HG03558 (cell line): ENCODE measurements around the gene PEAK1.
"Not testable (repeated sequence)": the region's sequence is repeated elsewhere in the genome, so short reads cannot be mapped to it uniquely, and the experiment has no call there.

Source experiments
- ATAC-seq: cut with Tn5 transposase; IDR thresholded peaks from one replicate; pipeline ENCODE4 v1.9.1; 2021; ENCODE audit warnings: moderate number of reproducible peaks; ENCODE audit not compliant: unreplicated experiment; ENCODE audit errors: extremely low read depth

Gene PEAK1

GRCh38 chr15:77327844-77328529 lies 91.9 kb downstream of the PEAK1 start:
- ATAC-seq: no peak

- no peak for ATAC-seq
These were observed 92.7 kb downstream of the PEAK1 start for GRCh38 chr15:77327168-77327567.

- ATAC-seq: no peak
These were observed 93.5 kb downstream of the PEAK1 start for GRCh38 chr15:77326366-77326765.

- no peak for ATAC-seq
These were observed 107.4 kb downstream of the PEAK1 start for GRCh38 chr15:77312523-77312922.

GRCh38 chr15:77311618-77312398 lies 108.1 kb downstream of the PEAK1 start:
- ATAC-seq: no peak

- no peak for ATAC-seq
These were observed 108.9 kb downstream of the PEAK1 start for GRCh38 chr15:77311020-77311419.

- ATAC-seq: no peak
These were observed 110.5 kb downstream of the PEAK1 start for GRCh38 chr15:77309392-77309791.

GRCh38 chr15:77305953-77306352 lies 114.0 kb downstream of the PEAK1 start:
- ATAC-seq: no peak

- no peak for ATAC-seq
These were observed 123.0 kb downstream of the PEAK1 start for GRCh38 chr15:77296773-77297337.

- no peak for ATAC-seq
These were observed 124.5 kb downstream of the PEAK1 start for GRCh38 chr15:77295446-77295845.

GRCh38 chr15:77292969-77293558 lies 126.8 kb downstream of the PEAK1 start:
- no peak for ATAC-seq

GRCh38 chr15:77291107-77291506 lies 128.8 kb downstream of the PEAK1 start:
- no peak for ATAC-seq

GRCh38 chr15:77287385-77287784 lies 132.5 kb downstream of the PEAK1 start:
- no peak for ATAC-seq

GRCh38 chr15:77285057-77285997 lies 134.6 kb downstream of the PEAK1 start:
- no peak for ATAC-seq

- ATAC-seq: no peak
These were observed 137.6 kb downstream of the PEAK1 start for GRCh38 chr15:77282333-77282732.

GRCh38 chr15:77276943-77277342 lies 143.0 kb downstream of the PEAK1 start:
- no peak for ATAC-seq

- no peak for ATAC-seq
These were observed 143.8 kb downstream of the PEAK1 start for GRCh38 chr15:77276096-77276495.

GRCh38 chr15:77273136-77273535 lies 146.8 kb downstream of the PEAK1 start:
- ATAC-seq: not testable (repeated sequence)

- no peak for ATAC-seq
These were observed 153.1 kb downstream of the PEAK1 start for GRCh38 chr15:77266708-77267386.
